H9 (cell line): ENCODE results near the gene FAM13A. TPM values are rescaled to one million over a fixed set of nuclear protein-coding genes. Genes with fewer than 3 reads are reported as not detected.

Source experiments
- DNase-seq: peaks from one replicate; pipeline ENCODE4 v3.0.0-alpha.2; 2017
- H2AFZ ChIP-seq: one replicate; pipeline ENCODE4 v1.6.1; 2013; ENCODE audit warnings: mild to moderate bottlenecking, low read length, control low read depth, moderate library complexity
- H2AK5ac ChIP-seq: 2 replicates; pipeline ENCODE4 v1.6.1; 2013; ENCODE audit warnings: low read length, control low read depth, mixed read lengths; ENCODE audit not compliant: insufficient read length
- H2BK120ac ChIP-seq: one replicate; pipeline ENCODE4 v1.6.1; 2013; ENCODE audit warnings: low read depth, mild to moderate bottlenecking, low read length, control low read depth, inconsistent platforms; ENCODE audit not compliant: poor library complexity, severe bottlenecking
- H2BK12ac ChIP-seq: 2 replicates; pipeline ENCODE4 v1.6.1; 2013; ENCODE audit warnings: low read length, control low read depth, mixed read lengths, low read depth; ENCODE audit not compliant: insufficient read length
- H2BK15ac ChIP-seq: 2 replicates; pipeline ENCODE4 v1.6.1; 2013; ENCODE audit warnings: low read depth, low read length, control low read depth
- H2BK20ac ChIP-seq: one replicate; pipeline ENCODE4 v1.6.1; 2013; ENCODE audit warnings: low read depth, mild to moderate bottlenecking, low read length, control low read depth, inconsistent platforms; ENCODE audit not compliant: poor library complexity, severe bottlenecking
- H2BK5ac ChIP-seq: 2 replicates; pipeline ENCODE4 v1.6.1; 2013; ENCODE audit warnings: low read length, control low read depth, mixed read lengths; ENCODE audit not compliant: insufficient read length
- H3K14ac ChIP-seq: 2 replicates; pipeline ENCODE4 v1.6.1; 2013; ENCODE audit warnings: low read length, control low read depth; ENCODE audit not compliant: insufficient read depth
- H3K18ac ChIP-seq: 2 replicates; pipeline ENCODE4 v1.6.1; 2013; ENCODE audit warnings: low read depth, mild to moderate bottlenecking, mixed read lengths, low read length, control low read depth; ENCODE audit not compliant: insufficient read length
- H3K23ac ChIP-seq: 2 replicates; pipeline ENCODE4 v1.6.1; 2013; ENCODE audit warnings: low read length, control low read depth, mixed read lengths, low read depth; ENCODE audit not compliant: insufficient read length
- H3K23me2 ChIP-seq: 2 replicates; pipeline ENCODE4 v1.6.1; 2013; ENCODE audit warnings: low read depth, mild to moderate bottlenecking, mixed read lengths, low read length, control low read depth; ENCODE audit not compliant: insufficient read length, poor library complexity, severe bottlenecking
- H3K27ac ChIP-seq: 2 replicates; pipeline ENCODE4 v1.5.1; 2013; ENCODE audit warnings: low read length, control low read depth, mixed read lengths, low read depth; ENCODE audit not compliant: insufficient read length
- H3K27me3 ChIP-seq: 2 replicates; pipeline ENCODE4 v1.6.1; 2013; ENCODE audit warnings: low read length, control low read depth, inconsistent platforms; ENCODE audit not compliant: insufficient read depth
- H3K4ac ChIP-seq: 2 replicates; pipeline ENCODE4 v1.6.1; 2013; ENCODE audit warnings: low read depth, mild to moderate bottlenecking, control low read depth, inconsistent platforms, low read length, moderate library complexity
- H3K4me1 ChIP-seq: 2 replicates; pipeline ENCODE4 v1.6.1; 2013; ENCODE audit warnings: low read length, control low read depth, inconsistent platforms; ENCODE audit not compliant: insufficient read depth
- H3K4me2 ChIP-seq: 2 replicates; pipeline ENCODE4 v1.6.1; 2013; ENCODE audit warnings: low read length, control low read depth, mixed read lengths; ENCODE audit not compliant: insufficient read length, insufficient read depth
- H3K56ac ChIP-seq: 2 replicates; pipeline ENCODE4 v1.6.1; 2013; ENCODE audit warnings: low read depth, mild to moderate bottlenecking, mixed read lengths, low read length, control low read depth; ENCODE audit not compliant: insufficient read length
- H3K79me1 ChIP-seq: 2 replicates; pipeline ENCODE4 v1.6.1; 2013; ENCODE audit warnings: low read depth, mild to moderate bottlenecking, moderate library complexity, low read length, control low read depth, inconsistent platforms; ENCODE audit not compliant: insufficient read depth, poor library complexity, severe bottlenecking
- H3K79me2 ChIP-seq: 2 replicates; pipeline ENCODE4 v1.6.1; 2013; ENCODE audit warnings: low read length, control low read depth, inconsistent platforms; ENCODE audit not compliant: insufficient read depth
- H3K9ac ChIP-seq: 2 replicates; pipeline ENCODE4 v1.6.1; 2013; ENCODE audit warnings: low read length, control low read depth, mixed read lengths; ENCODE audit not compliant: insufficient read length; ENCODE audit errors: extremely low read depth
- H3K9me3 ChIP-seq: one replicate; pipeline ENCODE4 v1.6.1; 2013; ENCODE audit warnings: low read depth, low read length, inconsistent platforms; ENCODE audit not compliant: control insufficient read depth
- H3T11ph ChIP-seq: one replicate; pipeline ENCODE4 v1.6.1; 2013; ENCODE audit warnings: mild to moderate bottlenecking, low read length, control low read depth, inconsistent platforms
- H4K20me1 ChIP-seq: one replicate; pipeline ENCODE4 v1.6.1; 2013; ENCODE audit not compliant: control insufficient read depth, insufficient read length, insufficient read depth
- H4K5ac ChIP-seq: 2 replicates; pipeline ENCODE4 v1.6.1; 2013; ENCODE audit warnings: low read depth, mild to moderate bottlenecking, mixed read lengths, low read length, control low read depth; ENCODE audit not compliant: insufficient read length
- H4K8ac ChIP-seq: replicated peaks from 2 replicates; pipeline ENCODE4 v1.6.1; 2013; ENCODE audit warnings: low read length, control low read depth, mixed read lengths, low read depth; ENCODE audit not compliant: insufficient read length
- H4K91ac ChIP-seq: 2 replicates; pipeline ENCODE4 v1.6.1; 2013; ENCODE audit warnings: low read depth, mild to moderate bottlenecking, moderate library complexity, mixed read lengths, low read length, control low read depth; ENCODE audit not compliant: insufficient read length
- H3K27ac Mint-ChIP-seq, 3 experiments: 2 replicates in 2 of 3; 3 replicates in 1 of 3; pipeline ENCODE4 v1.8.0; 2020 to 2021; ENCODE audit warnings: mixed read lengths in 3 of 3, mild to moderate bottlenecking in 1 of 3, moderate library complexity in 1 of 3
- H3K27me3 Mint-ChIP-seq: 2 replicates; pipeline ENCODE4 v1.8.0; 2021; ENCODE audit warnings: low read depth, mild to moderate bottlenecking, moderate library complexity, mixed read lengths
- H3K36me3 Mint-ChIP-seq, 3 experiments: 2 replicates in 2 of 3; 3 replicates in 1 of 3; pipeline ENCODE4 v1.8.0; 2020 to 2021; ENCODE audit warnings: low read depth in 3 of 3, mixed read lengths in 3 of 3; ENCODE audit not compliant: insufficient read depth in 1 of 3
- H3K4me1 Mint-ChIP-seq, 2 experiments: 2 replicates each; pipeline ENCODE4 v1.8.0; 2020; ENCODE audit warnings: mixed read lengths in 2 of 2
- H3K4me3 Mint-ChIP-seq, 2 experiments: 2 replicates in 1 of 2; 3 replicates in 1 of 2; pipeline ENCODE4 v1.8.0; 2020 to 2021; ENCODE audit warnings: mild to moderate bottlenecking in 2 of 2, mixed read lengths in 2 of 2, moderate library complexity in 1 of 2
- H3K9me3 Mint-ChIP-seq, 2 experiments: 2 replicates in 1 of 2; 3 replicates in 1 of 2; pipeline ENCODE4 v1.8.0; 2020; ENCODE audit warnings: mild to moderate bottlenecking in 2 of 2, mixed read lengths in 2 of 2, moderate library complexity in 1 of 2
- CTCF ChIP-seq: fragments of 200-600 bp; sonication (generic); conservative IDR thresholded peaks from 3 replicates; pipeline ENCODE4 v1.8.0; 2021; ENCODE audit warnings: antibody characterized with exemption, mild to moderate bottlenecking
- WGBS: extraction: QIAGEN DNeasy Blood & Tissue Kit; methylation state at CpG from one replicate; pipeline ENCODE4 v1.1.7; 2013; ENCODE audit warnings: missing lambda C conversion rate, low lambda C conversion rate, mixed read lengths; ENCODE audit not compliant: insufficient read length; ENCODE audit errors: extremely low coverage; 5-methylcytosine and 5-hydroxymethylcytosine counted together
- total RNA-seq: library from RNA; stranded (reverse); gene quantifications from 2 replicates; pipeline ENCODE4 v1.2.1, GENCODE V29; 2021

The FAM13A gene
- total RNA-seq, 1 experiment from 2014 or later, result 12.7 TPM

GRCh38 chr4:88965053-88965452, 91.9 kb downstream of the FAM13A start:
- H3K79me1 ChIP-seq, result no peaks in the 10 kb centered on the region
- Mint-ChIP-seq H3K4me1 (peaks cover 19 to 22% of the 10 kb centered on the region in 2 experiments), H3K4me3 (no peak overlapping the region), H3K9me3 (no peaks in the 10 kb centered on the region), H3K27me3 (no peaks in the 10 kb centered on the region), H3K36me3 (no peaks in the 10 kb centered on the region), H3K27ac (no peak overlapping the region)
- no peak overlapping the region for H2AFZ ChIP-seq
- H2BK5ac ChIP-seq, result no peak overlapping the region
- H4K8ac ChIP-seq, result no peak overlapping the region
- no peak overlapping the region for H3K56ac ChIP-seq
- no CpG with 5 or more reads among the region's 2 CpGs for WGBS
- no peak overlapping the region for H3K23ac ChIP-seq
- no peak overlapping the region for H2AK5ac ChIP-seq
- H3K14ac ChIP-seq, result no peak overlapping the region
- no peaks in the 10 kb centered on the region for H3K9me3 ChIP-seq
- H3K27ac ChIP-seq, result no peak overlapping the region
- no peak overlapping the region for H4K5ac ChIP-seq
- no peak overlapping the region for H3K9ac ChIP-seq
- H3K4ac ChIP-seq, result no peak overlapping the region
- H3K4me1 ChIP-seq, result peaks cover 6% of the 10 kb centered on the region; the same call in 1 of the 2 replicates
- H3K27me3 ChIP-seq, result no peaks in the 10 kb centered on the region
- no peaks in the 10 kb centered on the region for H3K23me2 ChIP-seq
- no peak for TF ChIP-seq CTCF
- no peak overlapping the region for H2BK20ac ChIP-seq
- H3T11ph ChIP-seq, result no peak overlapping the region
- H2BK120ac ChIP-seq, result no peak overlapping the region
- H2BK12ac ChIP-seq, result no peak overlapping the region
- H4K20me1 ChIP-seq, result no peaks in the 10 kb centered on the region
- no peak overlapping the region for H3K4me2 ChIP-seq
- H4K91ac ChIP-seq, result no peak overlapping the region
- no peak overlapping the region for H3K18ac ChIP-seq
- H2BK15ac ChIP-seq, result no peak overlapping the region
- no peak for DNase-seq
- H3K79me2 ChIP-seq, result no peaks in the 10 kb centered on the region
